Measurements from ENCODE around the gene NOC2L. TPM values are rescaled to one million over a fixed set of nuclear protein-coding genes. Genes with fewer than 3 reads are reported as not detected.
"Not testable (repeated sequence)": the region's sequence is repeated elsewhere in the genome, so short reads cannot be mapped to it uniquely, and the experiment has no call there.

The NOC2L gene
- total RNA-seq, 1 donor from 2014 or later, result 150 TPM

GRCh38 chr1:984476-984814 is 25.4 kb upstream of the NOC2L start:
- no peak for DNase-seq (ENCODE audit: low spot score)
- Mint-ChIP-seq H3K4me3 (ENCODE audit: low read depth) (no peak overlapping the region), H3K4me1 (ENCODE audit: low read depth) (no peaks in the 10 kb centered on the region), H3K27me3 (ENCODE audit: low read depth) (peaks cover 26% of the 10 kb centered on the region), H3K36me3 (ENCODE audit: low read depth) (no peaks in the 10 kb centered on the region), H3K27ac (no peak overlapping the region), H3K9me3 (no peaks in the 10 kb centered on the region)
- intact Hi-C loops (cut with micrococcal nuclease), result loop anchor here (2.0 kb wide), 1 partner anchor 78 kb away; no protein-coding TSS in a partner anchor

GRCh38 chr1:983798-984475 is 24.9 kb upstream of the NOC2L start:
- H3K27ac Mint-ChIP-seq, result no peak overlapping the region
- H3K4me1 Mint-ChIP-seq (ENCODE audit: low read depth), result no peaks in the 10 kb centered on the region
- intact Hi-C loops (cut with micrococcal nuclease), result loop anchor here (2.0 kb wide), 1 partner anchor 79 kb away; no protein-coding TSS in a partner anchor
- no peaks in the 10 kb centered on the region for H3K36me3 Mint-ChIP-seq (ENCODE audit: low read depth)
- peaks cover 22% of the 10 kb centered on the region for H3K27me3 Mint-ChIP-seq (ENCODE audit: low read depth)
- DNase-seq (ENCODE audit: low spot score), result no peak
- H3K4me3 Mint-ChIP-seq (ENCODE audit: low read depth), result no peak overlapping the region
- H3K9me3 Mint-ChIP-seq, result no peaks in the 10 kb centered on the region

- intact Hi-C loops (cut with micrococcal nuclease), result no loop called here
- Mint-ChIP-seq H3K4me3 (ENCODE audit: low read depth) (no peak overlapping the region), H3K4me1 (ENCODE audit: low read depth) (peaks cover 2% of the 10 kb centered on the region), H3K27ac (no peak overlapping the region), H3K36me3 (ENCODE audit: low read depth) (no peaks in the 10 kb centered on the region), H3K9me3 (no peaks in the 10 kb centered on the region), H3K27me3 (ENCODE audit: low read depth) (peaks cover 15% of the 10 kb centered on the region)
- no peak for DNase-seq (ENCODE audit: low spot score)
Observed at GRCh38 chr1:982765-983436, 23.8 kb upstream of the NOC2L start.

- Mint-ChIP-seq H3K27ac (no peak within 1 kb of the TSS), H3K4me3 (ENCODE audit: low read depth) (no peak within 1 kb of the TSS), H3K9me3 (no peaks in the 10 kb centered on the region), H3K4me1 (ENCODE audit: low read depth) (peaks cover 2% of the 10 kb centered on the region), H3K36me3 (ENCODE audit: low read depth) (no peaks in the 10 kb centered on the region), H3K27me3 (ENCODE audit: low read depth) (peaks cover 15% of the 10 kb centered on the region)
- DNase-seq (ENCODE audit: low spot score), result no peak
- intact Hi-C loops (cut with micrococcal nuclease), result no loop called here
Observed at GRCh38 chr1:981955-982558, 23.0 kb upstream of the NOC2L start, which contains the start of gene PERM1. PERM1 (minus strand) TSS chr1:982093; CDS start chr1:981029, 1,064 bp downstream.

GRCh38 chr1:981491-981954 is 22.5 kb upstream of the NOC2L start:
- Mint-ChIP-seq H3K27me3 (ENCODE audit: low read depth) (peaks cover 15% of the 10 kb centered on the region), H3K4me1 (ENCODE audit: low read depth) (peaks cover 2% of the 10 kb centered on the region), H3K4me3 (ENCODE audit: low read depth) (no peak overlapping the region), H3K27ac (no peak overlapping the region), H3K9me3 (no peaks in the 10 kb centered on the region), H3K36me3 (ENCODE audit: low read depth) (no peaks in the 10 kb centered on the region)
- no peak for DNase-seq (ENCODE audit: low spot score)
- intact Hi-C loops (cut with micrococcal nuclease), result no loop called here

GRCh38 chr1:980602-981395 is 21.7 kb upstream of the NOC2L start:
- DNase-seq (ENCODE audit: low spot score), result no peak
- intact Hi-C loops (cut with micrococcal nuclease), result no loop called here
- no peak overlapping the region for H3K27ac Mint-ChIP-seq
- no peaks in the 10 kb centered on the region for H3K9me3 Mint-ChIP-seq
- peaks cover 16% of the 10 kb centered on the region for H3K27me3 Mint-ChIP-seq (ENCODE audit: low read depth)
- H3K36me3 Mint-ChIP-seq (ENCODE audit: low read depth), result no peaks in the 10 kb centered on the region
- peaks cover 2% of the 10 kb centered on the region for H3K4me1 Mint-ChIP-seq (ENCODE audit: low read depth)
- H3K4me3 Mint-ChIP-seq (ENCODE audit: low read depth), result no peak overlapping the region

GRCh38 chr1:980137-980571 is 21.1 kb upstream of the NOC2L start:
- no peak overlapping the region for H3K4me3 Mint-ChIP-seq (ENCODE audit: low read depth)
- peaks cover 2% of the 10 kb centered on the region for H3K4me1 Mint-ChIP-seq (ENCODE audit: low read depth)
- no peaks in the 10 kb centered on the region for H3K36me3 Mint-ChIP-seq (ENCODE audit: low read depth)
- DNase-seq (ENCODE audit: low spot score), result no peak
- intact Hi-C loops (cut with micrococcal nuclease), result no loop called here
- no peak overlapping the region for H3K27ac Mint-ChIP-seq
- no peaks in the 10 kb centered on the region for H3K9me3 Mint-ChIP-seq
- peaks cover 12% of the 10 kb centered on the region for H3K27me3 Mint-ChIP-seq (ENCODE audit: low read depth)

GRCh38 chr1:979744-980072 is 20.7 kb upstream of the NOC2L start:
- DNase-seq (ENCODE audit: low spot score), result no peak
- Mint-ChIP-seq H3K27ac (no peak overlapping the region), H3K36me3 (ENCODE audit: low read depth) (no peaks in the 10 kb centered on the region), H3K4me3 (ENCODE audit: low read depth) (no peak overlapping the region), H3K27me3 (ENCODE audit: low read depth) (peaks cover 13% of the 10 kb centered on the region), H3K9me3 (no peaks in the 10 kb centered on the region), H3K4me1 (ENCODE audit: low read depth) (peaks cover 2% of the 10 kb centered on the region)
- intact Hi-C loops (cut with micrococcal nuclease), result no loop called here

- H3K36me3 Mint-ChIP-seq (ENCODE audit: low read depth), result no peaks in the 10 kb centered on the region
- H3K9me3 Mint-ChIP-seq, result no peaks in the 10 kb centered on the region
- no peak for DNase-seq (ENCODE audit: low spot score)
- H3K27me3 Mint-ChIP-seq (ENCODE audit: low read depth), result peaks cover 13% of the 10 kb centered on the region
- intact Hi-C loops (cut with micrococcal nuclease), result no loop called here
- no peak overlapping the region for H3K4me3 Mint-ChIP-seq (ENCODE audit: low read depth)
- H3K4me1 Mint-ChIP-seq (ENCODE audit: low read depth), result peaks cover 2% of the 10 kb centered on the region
- no peak overlapping the region for H3K27ac Mint-ChIP-seq
Observed at GRCh38 chr1:978835-979743, 20.0 kb upstream of the NOC2L start.

GRCh38 chr1:978069-978834 is 19.2 kb upstream of the NOC2L start:
- no peaks in the 10 kb centered on the region for H3K36me3 Mint-ChIP-seq (ENCODE audit: low read depth)
- no peak overlapping the region for H3K27ac Mint-ChIP-seq
- DNase-seq (ENCODE audit: low spot score), result no peak
- H3K4me1 Mint-ChIP-seq (ENCODE audit: low read depth), result peaks cover 2% of the 10 kb centered on the region
- peaks cover 10% of the 10 kb centered on the region for H3K27me3 Mint-ChIP-seq (ENCODE audit: low read depth)
- H3K4me3 Mint-ChIP-seq (ENCODE audit: low read depth), result no peak overlapping the region
- intact Hi-C loops (cut with micrococcal nuclease), result no loop called here
- no peaks in the 10 kb centered on the region for H3K9me3 Mint-ChIP-seq

GRCh38 chr1:976791-977190 is 17.7 kb upstream of the NOC2L start:
- not testable (repeated sequence) for H3K9me3 Mint-ChIP-seq; H3K4me1 Mint-ChIP-seq (ENCODE audit: low read depth); H3K27ac Mint-ChIP-seq; DNase-seq (ENCODE audit: low spot score); H3K4me3 Mint-ChIP-seq (ENCODE audit: low read depth); H3K36me3 Mint-ChIP-seq (ENCODE audit: low read depth)
- H3K27me3 Mint-ChIP-seq (ENCODE audit: low read depth), result peaks cover 10% of the 10 kb centered on the region
- intact Hi-C loops (cut with micrococcal nuclease), result loop anchor here (1.0 kb wide), 1 partner anchor 70 kb away; no protein-coding TSS in a partner anchor
